RWPE1 (cell line): Measurements from ENCODE around the gene TRAPPC5.

Source experiments
- CTCF ChIA-PET: fragments of 350-600 bp; sonication (Branson Sonifier 250); formaldehyde crosslinking; extraction: SDS; loops from one replicate; lab custom pipeline; 2021; lab: Yijun Ruan, JAX
- POLR2A ChIA-PET: fragments of 400-600 bp; formaldehyde crosslinking; extraction: SDS; loops from one replicate; lab custom pipeline; 2020; ENCODE audit warnings: antibody characterized with exemption; ENCODE audit not compliant: low non-redundant PET; lab: Yijun Ruan, JAX
- DNase-seq: peaks from one replicate; pipeline ENCODE4 v3.0.0; 2012; ENCODE audit warnings: low spot score
- H3K27ac ChIP-seq: fragments of 450-650 bp; 2 replicates; pipeline ENCODE4 v1.5.1; 2017
- CTCF ChIP-seq: fragments of 450-650 bp; conservative IDR thresholded peaks from 2 replicates; pipeline ENCODE4 v1.5.1; 2017; ENCODE audit warnings: low read depth, mild to moderate bottlenecking

Gene TRAPPC5

DNA sequence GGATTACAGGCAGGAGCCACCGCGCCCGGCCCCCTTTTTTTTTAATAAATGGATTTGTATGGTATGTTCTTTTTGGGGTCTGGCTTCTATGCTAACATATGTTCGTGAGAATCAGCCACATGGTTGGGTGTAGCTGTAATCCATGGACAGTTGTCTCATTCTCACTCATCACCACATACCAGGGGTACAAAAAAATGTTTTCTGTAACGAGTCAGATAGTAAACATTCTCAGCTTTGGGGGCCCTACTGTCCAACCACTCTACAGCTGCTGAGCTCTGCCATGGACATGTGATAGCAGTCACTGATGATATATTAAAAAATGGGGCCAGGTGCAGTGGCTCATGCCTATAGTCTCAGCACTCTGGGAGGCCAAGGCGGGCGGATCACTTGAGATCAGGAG, 16.9 kb upstream of the TRAPPC5 start:
- CTCF ChIA-PET = interaction anchor here (0.8 kb wide), 1 partner anchor 17 kb away, joined by 3 read pairs; the partner anchor contains the start of gene TRAPPC5
- no peak for TF ChIP-seq CTCF
- POLR2A ChIA-PET = no interaction called here
- no peak overlapping the region for H3K27ac ChIP-seq
- DNase-seq = no peak

GRCh38 chr19:7665076-7665475, 15.6 kb upstream of the TRAPPC5 start:
- H3K27ac ChIP-seq = no peak overlapping the region
- POLR2A ChIA-PET = no interaction called here
- DNase-seq = no peak
- CTCF ChIA-PET = interaction anchor here (0.6 to 1.2 kb wide), 2 partner anchors 10 to 16 kb away, joined by 3 to 6 read pairs; partner anchors contain the start of gene TRAPPC5
- TF ChIP-seq CTCF = no peak

- no peak within 1 kb of the TSS for H3K27ac ChIP-seq
- no peak for DNase-seq
- TF ChIP-seq CTCF = no peak
- ChIA-PET CTCF (interaction anchor here (0.9 kb wide), 2 partner anchors 12 to 100 kb away, joined by 3 read pairs; partner anchors contain the start of gene TRAPPC5), POLR2A (interaction anchor here (0.6 kb wide), 1 partner anchor 160 kb away, joined by 3 read pairs; no protein-coding TSS in a partner anchor)
These were observed 11.8 kb upstream of the TRAPPC5 start, which contains the start of gene RETN for GRCh38 chr19:7668842-7669241. TSS of gene RETN (plus strand) at chr19:7669049. CDS start at chr19:7669327, 278 bp downstream.

GRCh38 chr19:7669641-7670040, 11.0 kb upstream of the TRAPPC5 start:
- ChIA-PET POLR2A (no interaction called here), CTCF (interaction anchor here (0.9 kb wide), 1 partner anchor 11 kb away, joined by 3 read pairs; the partner anchor contains the start of gene TRAPPC5)
- no peak overlapping the region for H3K27ac ChIP-seq
- TF ChIP-seq CTCF = no peak
- no peak for DNase-seq

GRCh38 chr19:7670150-7670783, 10.4 kb upstream of the TRAPPC5 start:
- no peak for TF ChIP-seq CTCF
- no peak overlapping the region for H3K27ac ChIP-seq
- CTCF ChIA-PET = interaction anchor here (1.9 kb wide), 1 partner anchor 10 kb away, joined by 9 read pairs; the partner anchor contains the start of gene TRAPPC5
- DNase-seq = no peak
- POLR2A ChIA-PET = no interaction called here

DNA sequence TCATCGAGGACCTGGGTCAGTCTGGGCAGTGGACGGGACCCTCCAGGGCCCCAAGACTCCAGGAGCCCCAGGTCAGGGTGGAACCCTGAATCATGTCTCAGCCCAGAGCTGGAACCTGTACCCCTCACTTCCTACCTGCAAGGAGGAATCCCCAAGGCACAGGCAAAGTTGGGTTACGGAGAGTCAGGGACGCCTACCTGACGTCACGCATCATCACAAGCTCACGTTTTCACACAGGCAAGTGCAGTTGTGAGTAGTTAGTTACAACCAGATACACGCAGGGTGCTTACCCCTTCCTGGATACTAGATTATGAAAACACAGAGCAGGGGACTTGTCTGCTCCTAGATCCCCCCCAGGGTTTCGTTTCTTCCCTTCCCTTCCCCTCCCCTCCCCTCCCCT, 9.8 kb upstream of the TRAPPC5 start:
- no peak for DNase-seq
- TF ChIP-seq CTCF = no peak
- ChIA-PET CTCF (interaction anchor here (0.6 to 1.9 kb wide), 2 partner anchors 10 to 126 kb away, joined by 3 to 9 read pairs; partner anchors contain the start of gene TRAPPC5), POLR2A (no interaction called here)
- H3K27ac ChIP-seq = no peak overlapping the region
